Measurements from ENCODE around the gene NIPBL. TPM values are rescaled to one million over a fixed set of nuclear protein-coding genes. Genes with fewer than 3 reads are reported as not detected.
"Not testable (repeated sequence)": the region's sequence is repeated elsewhere in the genome, so short reads cannot be mapped to it uniquely, and the experiment has no call there.

NIPBL gene
- total RNA-seq, 2 experiments from 2014 or later = 39.8 to 42.1 TPM

- Mint-ChIP-seq H3K4me3 (no peak overlapping the region), H3K9me3 (no peaks in the 10 kb centered on the region), H3K4me1 (no peaks in the 10 kb centered on the region), H3K27ac (no peak overlapping the region), H3K36me3 (peaks cover 17% of the 10 kb centered on the region), H3K27me3 (no peaks in the 10 kb centered on the region)
- no peak for DNase-seq
These were observed 211.4 kb downstream of the NIPBL start for GRCh38 chr5:37088009-37088408.

GRCh38 chr5:37090123-37090726 is 213.7 kb downstream of the NIPBL start:
- H3K36me3 Mint-ChIP-seq = peaks cover 16% of the 10 kb centered on the region
- H3K27ac Mint-ChIP-seq = no peak overlapping the region
- no peaks in the 10 kb centered on the region for H3K4me1 Mint-ChIP-seq
- peaks cover 6% of the 10 kb centered on the region for H3K9me3 Mint-ChIP-seq
- H3K4me3 Mint-ChIP-seq = no peak overlapping the region
- no peak for DNase-seq
- H3K27me3 Mint-ChIP-seq = no peaks in the 10 kb centered on the region

- H3K27ac Mint-ChIP-seq = no peak overlapping the region
- peaks cover 6% of the 10 kb centered on the region for H3K9me3 Mint-ChIP-seq
- H3K4me1 Mint-ChIP-seq = no peaks in the 10 kb centered on the region
- no peaks in the 10 kb centered on the region for H3K27me3 Mint-ChIP-seq
- H3K4me3 Mint-ChIP-seq = no peak overlapping the region
- peaks cover 16% of the 10 kb centered on the region for H3K36me3 Mint-ChIP-seq
- DNase-seq = no peak
These were observed 214.2 kb downstream of the NIPBL start for GRCh38 chr5:37090781-37091180.

- Mint-ChIP-seq H3K36me3 (peaks cover 39% of the 10 kb centered on the region), H3K9me3 (peaks cover 22% of the 10 kb centered on the region)
- not testable (repeated sequence) for H3K4me3 Mint-ChIP-seq, H3K4me1 Mint-ChIP-seq, DNase-seq, H3K27ac Mint-ChIP-seq, H3K27me3 Mint-ChIP-seq
These were observed 217.2 kb downstream of the NIPBL start for GRCh38 chr5:37093795-37094194.

GRCh38 chr5:37099267-37099666 is 222.7 kb downstream of the NIPBL start:
- H3K4me1 Mint-ChIP-seq, H3K27me3 Mint-ChIP-seq, H3K4me3 Mint-ChIP-seq, DNase-seq, H3K27ac Mint-ChIP-seq: not testable (repeated sequence)
- Mint-ChIP-seq H3K36me3 (peaks cover 56% of the 10 kb centered on the region), H3K9me3 (peaks cover 50% of the 10 kb centered on the region)

GRCh38 chr5:37103302-37103701 is 226.7 kb downstream of the NIPBL start:
- Mint-ChIP-seq H3K27ac (no peak overlapping the region), H3K9me3 (peaks cover 30% of the 10 kb centered on the region), H3K4me1 (no peaks in the 10 kb centered on the region), H3K36me3 (peaks cover 49% of the 10 kb centered on the region), H3K27me3 (no peaks in the 10 kb centered on the region), H3K4me3 (no peak overlapping the region)
- DNase-seq = no peak

GRCh38 chr5:37109338-37109737 is 232.8 kb downstream of the NIPBL start:
- H3K27me3 Mint-ChIP-seq = no peaks in the 10 kb centered on the region
- H3K9me3 Mint-ChIP-seq = peaks cover 9% of the 10 kb centered on the region
- H3K36me3 Mint-ChIP-seq = peaks cover 51% of the 10 kb centered on the region
- H3K27ac Mint-ChIP-seq = no peak overlapping the region
- H3K4me1 Mint-ChIP-seq = peaks cover 34% of the 10 kb centered on the region
- H3K4me3 Mint-ChIP-seq = no peak overlapping the region
- DNase-seq = no peak

- DNase-seq = no peak
- Mint-ChIP-seq H3K4me1 (peaks cover 34% of the 10 kb centered on the region), H3K9me3 (peaks cover 9% of the 10 kb centered on the region), H3K27ac (no peak overlapping the region), H3K4me3 (no peak overlapping the region), H3K27me3 (no peaks in the 10 kb centered on the region), H3K36me3 (peaks cover 51% of the 10 kb centered on the region)
These were observed 233.6 kb downstream of the NIPBL start for GRCh38 chr5:37110135-37110534.

GRCh38 chr5:37111426-37112382 is 235.1 kb downstream of the NIPBL start:
- Mint-ChIP-seq H3K9me3 (peaks cover 9% of the 10 kb centered on the region), H3K4me1 (peaks cover 34% of the 10 kb centered on the region), H3K4me3 (peak overlapping the region; percentile 9), H3K27me3 (no peaks in the 10 kb centered on the region), H3K36me3 (peaks cover 53% of the 10 kb centered on the region), H3K27ac (peak overlapping the region; percentile 19)
- DNase-seq = peak; percentile 12

- H3K4me1 Mint-ChIP-seq = peaks cover 34% of the 10 kb centered on the region
- no peak for DNase-seq
These were observed 235.9 kb downstream of the NIPBL start for GRCh38 chr5:37112383-37112991.

More at GRCh38 chr5:37112383-37112991, 235.9 kb downstream of the NIPBL start:
- peaks cover 50% of the 10 kb centered on the region for H3K36me3 Mint-ChIP-seq
- H3K9me3 Mint-ChIP-seq = peaks cover 9% of the 10 kb centered on the region
- H3K27me3 Mint-ChIP-seq = no peaks in the 10 kb centered on the region
- peak overlapping the region; percentile 9 for H3K4me3 Mint-ChIP-seq
- peak overlapping the region; percentile 19 for H3K27ac Mint-ChIP-seq
